Gastrocnemius medialis (tissue), 4 donors: ENCODE measurements around the gene GDPD5. TPM values are rescaled to one million over a fixed set of nuclear protein-coding genes. Genes with fewer than 3 reads are reported as not detected.
A peak's percentile ranks its signal among the peaks of the same experiment; 100 is the strongest.

Source experiments
- ATAC-seq, 2 donors: fragments of 150-250 bp; one replicate each; pipeline ENCODE4 v1.9.1; 2016
- DNase-seq, 2 donors: peaks; one replicate each; pipeline ENCODE4 v3.0.0-alpha.2; 2019
- H3K27ac ChIP-seq, 4 donors: fragments of 200-600 bp; sonication (generic); 1 replicate in 1 of 4; 2 replicates in 3 of 4; pipeline ENCODE4 v1.5.1; 2016 to 2018; ENCODE audit warnings: mild to moderate bottlenecking in 2 of 4, moderate library complexity in 1 of 4
- H3K27me3 ChIP-seq, 3 donors: fragments of 200-600 bp; sonication (generic) in 2 of 3; 1 replicate in 1 of 3; 2 replicates in 2 of 3; pipeline versions ENCODE4 v1.5.1 to v1.6.0; 2016 to 2019; ENCODE audit warnings: mild to moderate bottlenecking in 1 of 3, moderate library complexity in 1 of 3
- H3K36me3 ChIP-seq, 2 donors: fragments of 200-600 bp; sonication (generic) in 1 of 2; one replicate each; pipeline ENCODE4 v1.5.1; 2017 to 2018
- H3K4me1 ChIP-seq, 2 donors: fragments of 200-600 bp; sonication (generic) in 1 of 2; one replicate each; pipeline ENCODE4 v1.5.1; 2016 to 2017; ENCODE audit warnings: mild to moderate bottlenecking in 2 of 2
- H3K4me3 ChIP-seq, 4 donors: fragments of 200-600 bp; sonication (generic) in 3 of 4; 1 replicate in 1 of 4; 2 replicates in 3 of 4; pipeline ENCODE4 v1.5.1; 2016 to 2019; ENCODE audit warnings: mild to moderate bottlenecking in 2 of 4
- H3K9me3 ChIP-seq, 3 donors: fragments of 200-600 bp; sonication (generic) in 2 of 3; 1 replicate in 1 of 3; 2 replicates in 2 of 3; pipeline ENCODE4 v1.5.1; 2016 to 2019
- CTCF ChIP-seq, 5 experiments: fragments of 450-650 bp in 3 of 5; fragments of 200-600 bp in 2 of 5; sonication (generic) in 2 of 5; IDR thresholded peaks in 4 of 5; conservative IDR thresholded peaks in 1 of 5; 1 replicate in 4 of 5; 2 replicates in 1 of 5; pipeline ENCODE4 v1.5.1; 2016 to 2019; ENCODE audit warnings: antibody characterized with exemption in 5 of 5, mild to moderate bottlenecking in 3 of 5, moderate library complexity in 3 of 5
- POLR2A ChIP-seq, 2 donors: fragments of 450-650 bp; IDR thresholded peaks; one replicate each; pipeline ENCODE4 v1.6.1; 2017; ENCODE audit warnings: antibody characterized with exemption in 2 of 2, mild to moderate bottlenecking in 2 of 2, moderate library complexity in 2 of 2
- in situ Hi-C, 4 donors: fragments of 200-750 bp; cut with MboI; loops; one replicate each; pipeline versions ENCODE4 v1.15.0 to v1.8.0; 2017; ENCODE audit warnings: low sequenced_read_pairs in 4 of 4
- intact Hi-C: fragments of 100-400 bp; cut with DNase I; formaldehyde crosslinking; loops from one replicate; pipeline ENCODE4 v1.15.1; 2023; ENCODE audit warnings: low total_unique reads
- total RNA-seq, 4 donors: library from RNA; depleted of rRNA; stranded (reverse); fragments of >200 nt; gene quantifications; one replicate each; pipeline versions ENCODE4 v1.1.0 to v1.2.3, GENCODE V29; 2016

The GDPD5 gene
- total RNA-seq, 4 donors from 2014 or later, result 5.6 to 12.6 (median 11.2) TPM

- TF ChIP-seq POLR2A (IDR thresholded peaks at IDR 0.05), result no peak
- no peak for TF ChIP-seq CTCF (IDR thresholded peaks at IDR 0.05 in 4 of 5, conservative IDR thresholded peaks at IDR 0.05 in 1 of 5)
- intact Hi-C loops, result no loop called here
- Histone ChIP-seq H3K27ac (no peak overlapping the region), H3K9me3 (no peaks in the 10 kb centered on the region), H3K27me3 (no peaks in the 10 kb centered on the region), H3K4me3 (no peak overlapping the region), H3K4me1 (peaks cover 15 to 24% of the 10 kb centered on the region in 2 donors), H3K36me3 (no peaks in the 10 kb centered on the region)
- ATAC-seq (no peak), DNase-seq (no peak)
- in situ Hi-C loops, result no loop called here
Measured at GRCh38 chr11:75471176-75471973, 54.4 kb downstream of the GDPD5 start.

- intact Hi-C loops (no loop called here), in situ Hi-C loops (no loop called here)
- no peak for TF ChIP-seq CTCF (IDR thresholded peaks at IDR 0.05 in 4 of 5, conservative IDR thresholded peaks at IDR 0.05 in 1 of 5)
- no peak for TF ChIP-seq POLR2A (IDR thresholded peaks at IDR 0.05)
- H3K4me1 ChIP-seq, result peaks cover 7 to 16% of the 10 kb centered on the region in 2 donors
- no peak overlapping the region for H3K4me3 ChIP-seq
- no peak for ATAC-seq
- no peaks in the 10 kb centered on the region for H3K36me3 ChIP-seq
- H3K27me3 ChIP-seq, result no peaks in the 10 kb centered on the region
- DNase-seq, result no peak
- H3K9me3 ChIP-seq, result no peaks in the 10 kb centered on the region
- H3K27ac ChIP-seq, result no peak overlapping the region
Measured at GRCh38 chr11:75470476-75471080, 55.2 kb downstream of the GDPD5 start.

DNA sequence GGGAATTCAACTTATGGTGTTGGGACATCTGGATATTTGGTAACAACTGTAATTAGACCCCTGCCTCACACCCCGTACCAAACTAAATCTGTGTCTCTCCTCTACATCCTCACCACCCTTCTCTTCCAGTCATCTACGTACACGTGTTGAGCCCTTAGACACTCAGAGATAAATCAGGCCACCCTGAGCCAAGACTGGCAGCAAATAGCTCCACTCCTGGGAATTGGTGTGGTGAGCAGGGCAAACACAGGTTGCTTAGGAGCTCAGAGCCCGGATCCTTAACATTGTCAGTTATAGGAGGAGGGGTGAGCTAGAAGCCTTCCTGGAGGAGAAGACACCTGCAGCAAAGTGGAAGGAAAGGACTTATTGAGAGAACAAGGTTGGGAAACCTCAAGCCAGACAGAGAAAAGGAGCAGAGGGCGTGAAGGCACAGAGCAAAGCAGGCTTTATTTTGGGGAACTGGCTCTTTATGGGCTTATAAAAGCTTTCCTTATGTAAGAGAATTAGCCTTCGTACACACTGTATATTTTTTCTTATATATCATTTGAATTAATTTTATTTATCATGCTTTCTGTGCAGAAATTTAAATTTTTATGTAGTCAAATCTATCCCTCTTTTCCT lies 55.8 kb downstream of the GDPD5 start:
- Histone ChIP-seq H3K36me3 (no peaks in the 10 kb centered on the region), H3K4me1 (peaks cover 5 to 10% of the 10 kb centered on the region in 2 donors), H3K9me3 (no peaks in the 10 kb centered on the region), H3K27me3 (no peaks in the 10 kb centered on the region), H3K27ac (no peak overlapping the region), H3K4me3 (no peak overlapping the region)
- DNase-seq, result no peak
- intact Hi-C loops, result no loop called here
- TF ChIP-seq CTCF (IDR thresholded peaks at IDR 0.05 in 4 of 5, conservative IDR thresholded peaks at IDR 0.05 in 1 of 5) (no peak), POLR2A (IDR thresholded peaks at IDR 0.05) (no peak)
- in situ Hi-C loops, result no loop called here
- ATAC-seq, result no peak

DNA sequence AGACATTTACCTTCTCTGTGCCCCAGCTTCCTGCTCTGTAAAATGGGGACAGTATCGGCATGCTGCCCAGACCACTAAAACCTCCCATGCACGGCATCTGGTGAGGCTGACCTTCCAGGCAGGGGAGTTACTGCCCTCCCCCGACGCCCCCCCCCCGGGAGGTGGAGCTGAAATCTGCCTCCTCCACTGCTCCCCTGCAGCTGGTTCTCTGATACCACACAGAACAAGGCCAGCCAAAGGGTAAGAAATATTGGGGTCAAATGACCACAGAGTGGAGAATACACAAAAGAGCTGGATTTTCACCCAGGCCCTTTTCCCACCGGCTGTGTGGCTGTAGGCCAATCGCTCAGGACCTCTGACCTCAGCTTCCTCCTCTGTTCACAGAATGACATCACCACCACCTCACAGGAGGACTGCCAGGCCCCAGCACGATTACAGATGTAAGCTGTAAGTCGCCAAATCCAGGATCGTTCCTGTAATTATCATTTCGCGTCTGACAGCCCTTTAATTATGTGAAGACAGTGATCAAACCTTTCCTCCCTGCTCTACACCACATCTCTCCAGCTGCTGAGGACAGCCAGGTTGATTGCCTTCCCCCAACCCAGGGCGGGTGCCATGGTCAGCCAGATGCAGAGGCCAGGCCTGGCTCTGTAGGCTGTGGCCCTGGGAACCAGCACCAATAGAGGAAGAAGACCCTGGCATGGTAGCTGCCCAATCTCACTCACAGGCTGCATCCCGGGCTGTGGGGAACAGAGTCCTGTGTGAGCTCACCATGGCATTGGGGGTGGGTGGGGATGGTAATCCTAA lies 57.0 kb downstream of the GDPD5 start:
- DNase-seq (peak in 1 of 2 donors; percentile 28), ATAC-seq (peak in 1 of 2 donors; percentile 33)
- in situ Hi-C loops, result no loop called here
- H3K36me3 ChIP-seq, result no peaks in the 10 kb centered on the region
- H3K9me3 ChIP-seq, result no peaks in the 10 kb centered on the region
- H3K27me3 ChIP-seq, result no peaks in the 10 kb centered on the region
- peak overlapping the region in 2 of 4 donors; percentile 19 to 27 for H3K27ac ChIP-seq
- intact Hi-C loops, result no loop called here
- peaks cover 5 to 7% of the 10 kb centered on the region in 2 donors for H3K4me1 ChIP-seq
- H3K4me3 ChIP-seq, result no peak overlapping the region
- TF ChIP-seq CTCF (IDR thresholded peaks at IDR 0.05 in 4 of 5, conservative IDR thresholded peaks at IDR 0.05 in 1 of 5) (no peak), POLR2A (IDR thresholded peaks at IDR 0.05) (no peak)
